Inferior parietal cortex (tissue), 1 donor: Measurements from ENCODE around the gene AQP1.

Source experiments
- DNase-seq: peaks from one replicate; pipeline ENCODE4 v3.0.0-alpha.2; 2016; ENCODE audit errors: extremely low spot score

AQP1 gene

DNA sequence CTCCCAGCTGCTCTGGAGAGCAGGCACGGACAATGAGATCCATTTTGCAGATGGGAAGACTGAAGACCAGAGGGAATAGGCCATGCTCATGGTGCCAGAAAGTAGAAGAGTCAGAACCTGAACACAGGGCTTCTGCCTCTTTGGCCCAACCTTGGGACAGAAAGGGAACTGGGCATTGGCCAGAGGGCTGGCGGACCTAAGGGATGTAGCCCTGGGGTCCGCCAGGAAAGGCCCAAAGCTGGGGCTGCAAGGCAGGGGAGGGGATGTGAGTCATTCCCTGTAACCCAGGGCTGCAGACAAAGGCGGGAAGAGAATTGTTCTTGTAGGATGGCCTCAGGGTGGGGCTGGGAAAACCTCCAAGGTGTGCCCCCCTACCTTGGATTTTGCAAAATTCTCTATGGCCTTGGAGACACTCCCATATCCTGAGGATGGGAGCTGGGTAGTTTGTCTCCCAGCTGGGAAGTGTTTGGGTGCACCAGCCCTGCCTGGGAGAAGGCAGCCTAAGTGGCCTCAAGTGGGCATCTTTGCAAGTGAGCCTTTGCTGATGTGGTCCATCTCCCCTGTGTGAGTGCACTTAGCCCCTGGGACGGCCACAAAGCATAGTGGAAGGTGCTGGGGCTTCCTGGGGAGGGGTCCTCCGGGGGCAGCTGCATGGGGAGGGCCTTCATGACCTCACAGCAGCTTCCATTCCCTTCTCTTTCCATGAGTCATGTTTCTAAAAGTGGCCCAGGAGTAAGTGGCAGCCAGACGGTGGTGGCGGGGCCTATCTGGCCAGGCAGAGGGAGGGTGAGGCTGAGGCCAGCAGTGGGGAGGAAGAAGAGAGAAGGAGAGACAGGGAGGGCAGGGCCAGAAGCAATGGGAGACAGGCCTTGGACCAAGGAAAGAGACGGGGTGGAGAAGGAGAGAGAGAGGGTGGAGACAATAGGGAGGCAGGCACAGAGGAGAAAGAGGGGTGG lies 9.2 kb downstream of the AQP1 start:
- DNase-seq, result no peak

DNA sequence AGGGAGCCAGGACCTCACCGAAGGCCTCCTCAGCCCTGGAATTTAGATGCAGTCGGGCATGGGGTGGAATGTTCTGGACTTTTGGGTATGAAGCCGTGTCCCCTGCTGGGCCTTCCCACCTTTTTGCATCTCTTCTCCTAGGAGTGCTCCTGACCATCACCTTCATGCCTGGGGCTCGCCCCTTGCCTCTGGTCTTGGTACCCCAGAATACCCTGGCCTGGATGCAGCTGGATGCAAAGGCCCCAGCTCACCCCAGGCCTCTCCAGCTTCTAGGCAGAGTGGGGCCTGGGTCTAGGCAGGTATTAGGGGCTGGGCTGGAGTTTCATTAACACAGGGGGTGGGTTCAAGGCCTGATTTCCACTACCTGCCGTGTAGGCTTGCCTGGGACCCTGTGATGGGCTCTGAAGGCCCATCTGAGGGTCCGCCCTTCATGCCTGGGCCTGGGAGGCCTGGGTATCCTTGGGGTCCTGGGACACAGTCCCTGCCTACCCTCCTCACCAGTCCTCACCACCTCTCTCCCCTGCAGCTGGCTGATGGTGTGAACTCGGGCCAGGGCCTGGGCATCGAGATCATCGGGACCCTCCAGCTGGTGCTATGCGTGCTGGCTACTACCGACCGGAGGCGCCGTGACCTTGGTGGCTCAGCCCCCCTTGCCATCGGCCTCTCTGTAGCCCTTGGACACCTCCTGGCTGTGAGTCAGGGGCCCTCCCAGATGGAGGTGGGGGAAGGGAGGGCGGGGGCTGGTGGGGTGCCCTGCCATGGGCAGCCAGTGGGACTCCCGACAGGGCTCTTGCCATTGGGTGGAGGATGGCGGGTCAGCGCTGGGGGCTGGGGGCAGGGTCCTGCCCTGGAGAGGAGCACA lies 10.1 kb downstream of the AQP1 start:
- DNase-seq, result no peak

DNA sequence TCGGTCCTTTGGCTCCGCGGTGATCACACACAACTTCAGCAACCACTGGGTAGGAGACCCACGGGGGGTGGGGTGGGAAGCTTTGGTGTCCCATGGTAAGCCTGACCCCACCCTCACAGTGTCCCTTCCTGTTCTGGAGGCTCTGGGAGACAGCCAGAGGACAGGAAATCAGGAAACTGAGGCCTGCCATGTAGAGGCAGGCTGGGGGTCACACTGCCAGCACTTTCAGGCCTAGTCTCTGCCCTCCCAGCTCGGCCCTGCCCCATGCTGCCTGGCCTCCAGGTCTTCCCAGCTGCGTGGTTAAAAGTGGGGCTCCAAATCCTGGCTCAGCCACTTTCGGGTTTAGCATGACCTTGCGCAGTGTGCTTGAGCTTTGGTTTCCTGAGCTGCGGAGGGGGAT lies 10.9 kb downstream of the AQP1 start:
- no peak for DNase-seq

DNA sequence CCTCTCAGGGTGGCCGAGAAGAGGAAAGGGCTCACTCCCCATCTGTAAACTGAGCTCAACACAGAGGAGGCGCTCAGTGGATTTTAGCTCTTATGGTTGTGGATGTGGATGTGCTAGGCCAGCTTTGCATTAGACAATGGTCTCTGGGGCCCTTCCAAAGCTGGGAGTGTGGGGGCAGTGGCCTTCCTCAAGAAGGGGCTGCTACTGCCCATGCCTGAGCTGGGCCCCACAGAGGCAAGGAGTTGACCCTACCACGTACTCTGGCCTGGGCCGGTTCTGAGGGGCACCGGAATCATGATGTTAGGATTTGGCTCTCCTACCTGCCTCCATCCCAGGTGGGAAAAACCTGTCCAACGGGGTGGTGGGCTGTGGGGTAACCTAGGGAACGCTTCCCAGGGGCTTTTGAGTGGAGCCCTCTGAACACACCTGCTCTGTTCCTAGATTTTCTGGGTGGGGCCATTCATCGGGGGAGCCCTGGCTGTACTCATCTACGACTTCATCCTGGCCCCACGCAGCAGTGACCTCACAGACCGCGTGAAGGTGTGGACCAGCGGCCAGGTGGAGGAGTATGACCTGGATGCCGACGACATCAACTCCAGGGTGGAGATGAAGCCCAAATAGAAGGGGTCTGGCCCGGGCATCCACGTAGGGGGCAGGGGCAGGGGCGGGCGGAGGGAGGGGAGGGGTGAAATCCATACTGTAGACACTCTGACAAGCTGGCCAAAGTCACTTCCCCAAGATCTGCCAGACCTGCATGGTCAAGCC lies 11.5 kb downstream of the AQP1 start:
- DNase-seq, result no peak

DNA sequence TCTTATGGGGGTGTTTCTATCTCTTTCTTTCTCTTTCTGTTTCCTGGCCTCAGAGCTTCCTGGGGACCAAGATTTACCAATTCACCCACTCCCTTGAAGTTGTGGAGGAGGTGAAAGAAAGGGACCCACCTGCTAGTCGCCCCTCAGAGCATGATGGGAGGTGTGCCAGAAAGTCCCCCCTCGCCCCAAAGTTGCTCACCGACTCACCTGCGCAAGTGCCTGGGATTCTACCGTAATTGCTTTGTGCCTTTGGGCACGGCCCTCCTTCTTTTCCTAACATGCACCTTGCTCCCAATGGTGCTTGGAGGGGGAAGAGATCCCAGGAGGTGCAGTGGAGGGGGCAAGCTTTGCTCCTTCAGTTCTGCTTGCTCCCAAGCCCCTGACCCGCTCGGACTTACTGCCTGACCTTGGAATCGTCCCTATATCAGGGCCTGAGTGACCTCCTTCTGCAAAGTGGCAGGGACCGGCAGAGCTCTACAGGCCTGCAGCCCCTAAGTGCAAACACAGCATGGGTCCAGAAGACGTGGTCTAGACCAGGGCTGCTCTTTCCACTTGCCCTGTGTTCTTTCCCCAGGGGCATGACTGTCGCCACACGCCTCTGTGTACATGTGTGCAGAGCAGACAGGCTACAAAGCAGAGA lies 12.2 kb downstream of the AQP1 start:
- DNase-seq, result no peak

DNA sequence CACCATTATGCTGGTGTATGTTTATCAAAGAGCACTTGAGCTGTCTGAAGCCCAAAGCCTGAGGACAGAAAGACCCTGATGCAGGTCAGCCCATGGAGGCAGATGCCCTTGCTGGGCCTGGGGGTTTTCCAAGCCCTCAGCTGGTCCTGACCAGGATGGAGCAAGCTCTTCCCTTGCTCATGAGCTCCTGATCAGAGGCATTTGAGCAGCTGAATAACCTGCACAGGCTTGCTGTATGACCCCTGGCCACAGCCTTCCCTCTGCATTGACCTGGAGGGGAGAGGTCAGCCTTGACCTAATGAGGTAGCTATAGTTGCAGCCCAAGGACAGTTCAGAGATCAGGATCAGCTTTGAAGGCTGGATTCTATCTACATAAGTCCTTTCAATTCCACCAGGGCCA lies 13.0 kb downstream of the AQP1 start:
- DNase-seq, result no peak

DNA sequence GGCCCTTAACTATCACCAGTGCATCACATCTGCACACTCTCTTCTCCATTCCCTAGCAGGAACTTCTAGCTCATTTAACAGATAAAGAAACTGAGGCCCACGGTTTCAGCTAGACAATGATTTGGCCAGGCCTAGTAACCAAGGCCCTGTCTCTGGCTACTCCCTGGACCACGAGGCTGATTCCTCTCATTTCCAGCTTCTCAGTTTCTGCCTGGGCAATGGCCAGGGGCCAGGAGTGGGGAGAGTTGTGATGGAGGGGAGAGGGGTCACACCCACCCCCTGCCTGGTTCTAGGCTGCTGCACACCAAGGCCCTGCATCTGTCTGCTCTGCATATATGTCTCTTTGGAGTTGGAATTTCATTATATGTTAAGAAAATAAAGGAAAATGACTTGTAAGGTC lies 13.5 kb downstream of the AQP1 start:
- no peak for DNase-seq

DNA sequence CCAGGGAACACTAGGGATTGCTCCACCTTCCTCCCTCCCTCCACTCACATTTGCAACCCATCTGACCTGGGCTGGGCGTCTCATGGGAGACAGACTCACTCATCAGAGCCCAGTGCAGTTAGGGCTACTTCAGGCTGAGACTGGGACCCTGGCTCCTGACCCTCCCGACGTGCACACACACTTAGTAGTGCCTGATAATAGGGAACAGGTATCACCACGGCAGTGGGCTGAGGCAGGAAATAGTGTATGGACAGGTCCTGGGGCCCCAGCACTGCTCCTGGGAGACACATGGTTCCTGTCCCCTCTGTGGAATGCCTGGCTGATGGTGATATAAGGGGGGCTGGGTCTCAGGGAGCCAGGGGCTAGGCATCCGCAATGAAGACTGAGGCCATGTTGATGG lies 14.3 kb downstream of the AQP1 start:
- DNase-seq, result no peak

DNA sequence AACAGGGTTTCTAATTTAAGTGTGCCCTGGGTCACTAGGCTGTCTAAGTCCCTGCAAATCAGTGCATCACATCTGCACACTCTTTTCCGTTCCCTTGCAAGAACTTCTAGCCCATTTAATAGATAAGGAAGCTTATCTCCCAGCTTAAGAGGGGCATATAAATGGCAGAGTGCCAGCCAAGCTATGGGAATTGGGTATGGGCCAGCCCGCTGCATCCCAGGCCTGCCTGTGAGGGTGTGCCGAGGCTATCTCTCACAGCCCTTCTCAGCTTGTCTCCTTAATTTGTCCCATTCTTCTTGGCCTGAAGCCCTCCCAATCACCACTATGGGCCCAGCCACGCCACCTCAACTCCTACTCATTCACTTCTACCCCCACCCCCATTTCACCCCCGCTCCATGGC lies 14.7 kb downstream of the AQP1 start:
- no peak for DNase-seq

DNA sequence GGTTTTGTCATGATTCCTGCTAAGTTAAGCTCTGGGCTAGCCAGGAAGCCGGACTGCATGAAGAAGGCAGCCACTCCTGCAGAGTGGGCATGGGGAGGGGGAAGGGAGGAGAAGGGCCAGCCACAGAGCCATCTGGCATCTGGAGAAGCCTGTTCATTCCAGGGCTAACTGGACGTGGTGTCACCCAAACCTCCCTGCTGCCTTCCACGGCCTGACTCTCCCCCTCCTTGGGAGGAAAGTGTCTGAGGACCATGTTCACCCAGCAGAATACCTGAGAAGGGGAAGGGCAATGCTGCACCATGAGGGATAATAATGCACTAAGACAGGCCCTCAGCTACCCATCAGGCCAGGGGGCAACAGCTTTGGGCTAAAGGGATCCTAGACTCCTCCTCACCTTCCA lies 15.4 kb downstream of the AQP1 start:
- no peak for DNase-seq

DNA sequence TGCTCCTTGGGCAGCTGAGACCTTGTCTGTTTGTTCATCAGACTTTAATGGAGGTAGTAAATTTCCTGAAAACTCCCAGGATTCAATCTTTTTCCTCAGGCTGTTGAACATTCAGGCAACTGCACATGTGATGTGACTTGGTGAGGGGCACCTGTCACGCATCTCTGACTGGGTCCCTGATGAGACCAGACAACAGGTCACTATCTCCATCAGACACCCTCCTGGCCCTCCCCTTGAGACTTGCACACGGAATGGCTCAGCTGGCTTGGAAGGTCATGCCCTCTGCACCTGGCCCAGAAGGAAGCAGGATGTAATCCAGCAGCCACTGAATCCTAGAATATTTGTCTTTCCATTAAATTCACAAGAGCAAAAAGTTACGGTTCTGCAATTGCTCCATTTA lies 15.9 kb downstream of the AQP1 start:
- no peak for DNase-seq

DNA sequence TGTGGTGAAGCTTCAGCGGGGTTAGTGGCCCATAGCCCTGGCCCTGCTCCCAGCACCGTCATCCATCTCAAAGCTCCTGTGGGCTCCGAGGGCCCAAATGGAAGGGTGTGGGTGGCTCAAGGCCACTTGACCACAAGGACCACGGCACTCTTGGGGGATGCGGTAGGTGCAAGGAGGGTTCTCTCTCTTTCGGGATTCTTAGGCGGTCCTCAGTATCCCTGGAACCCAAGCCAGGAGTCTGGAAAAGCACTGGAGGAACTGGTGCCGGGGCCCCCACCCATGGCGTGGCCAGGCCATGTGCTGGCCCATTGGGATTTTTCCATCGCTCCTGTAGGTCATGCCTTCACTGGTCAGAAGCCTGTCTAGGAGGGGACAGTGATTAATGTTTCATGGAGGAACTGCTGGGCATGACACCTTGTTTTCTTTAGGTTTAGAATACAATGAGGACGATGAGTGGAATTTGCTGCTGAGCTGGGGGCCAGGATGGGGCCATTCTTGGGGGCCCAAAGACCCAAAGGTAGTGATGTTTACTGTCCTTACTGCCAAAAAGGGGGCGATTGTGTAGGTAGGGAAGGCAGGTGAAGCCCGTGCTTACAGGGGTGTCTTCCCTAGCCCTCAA lies 16.7 kb downstream of the AQP1 start:
- DNase-seq, result no peak

DNA sequence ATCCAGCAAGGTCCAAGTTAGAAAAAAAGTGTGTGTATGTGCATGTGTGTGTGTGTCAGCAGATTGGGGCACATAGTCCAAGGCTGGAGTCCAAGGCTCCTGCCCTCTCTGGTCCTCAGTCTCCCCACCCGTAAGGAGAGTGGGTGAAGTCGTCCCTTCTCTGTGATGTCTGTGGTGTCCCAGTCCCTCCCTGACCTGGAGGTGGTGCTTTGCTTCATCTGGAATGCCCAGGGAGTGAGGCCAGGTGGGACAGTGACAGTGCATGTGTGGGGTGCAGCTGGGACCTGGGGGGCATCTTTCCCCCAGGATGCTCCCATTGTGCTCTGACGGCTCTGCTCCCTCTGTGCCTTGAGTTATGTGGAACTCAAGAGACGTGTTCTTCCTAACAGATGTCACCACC lies 18.0 kb downstream of the AQP1 start:
- no peak for DNase-seq

DNA sequence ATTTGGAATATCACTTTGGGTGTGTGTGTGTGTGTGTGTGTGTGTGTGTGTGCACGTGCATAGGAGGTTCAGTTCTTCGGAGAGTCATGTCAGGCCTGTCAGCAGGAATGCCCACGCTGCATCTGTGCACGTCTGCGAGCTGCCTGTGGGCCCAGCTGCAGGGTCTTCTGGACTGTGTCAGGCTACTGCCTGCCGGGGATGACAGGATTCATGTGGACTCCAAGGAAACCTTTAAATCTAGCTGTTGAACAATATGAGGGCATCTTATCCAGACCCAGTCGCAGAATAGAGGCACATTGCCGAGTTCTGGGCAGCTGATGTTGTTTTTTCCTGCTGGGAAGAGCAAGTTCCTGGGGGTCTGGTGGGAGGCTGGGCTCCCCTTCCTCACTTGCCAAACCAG lies 19.0 kb downstream of the AQP1 start:
- DNase-seq, result no peak

DNA sequence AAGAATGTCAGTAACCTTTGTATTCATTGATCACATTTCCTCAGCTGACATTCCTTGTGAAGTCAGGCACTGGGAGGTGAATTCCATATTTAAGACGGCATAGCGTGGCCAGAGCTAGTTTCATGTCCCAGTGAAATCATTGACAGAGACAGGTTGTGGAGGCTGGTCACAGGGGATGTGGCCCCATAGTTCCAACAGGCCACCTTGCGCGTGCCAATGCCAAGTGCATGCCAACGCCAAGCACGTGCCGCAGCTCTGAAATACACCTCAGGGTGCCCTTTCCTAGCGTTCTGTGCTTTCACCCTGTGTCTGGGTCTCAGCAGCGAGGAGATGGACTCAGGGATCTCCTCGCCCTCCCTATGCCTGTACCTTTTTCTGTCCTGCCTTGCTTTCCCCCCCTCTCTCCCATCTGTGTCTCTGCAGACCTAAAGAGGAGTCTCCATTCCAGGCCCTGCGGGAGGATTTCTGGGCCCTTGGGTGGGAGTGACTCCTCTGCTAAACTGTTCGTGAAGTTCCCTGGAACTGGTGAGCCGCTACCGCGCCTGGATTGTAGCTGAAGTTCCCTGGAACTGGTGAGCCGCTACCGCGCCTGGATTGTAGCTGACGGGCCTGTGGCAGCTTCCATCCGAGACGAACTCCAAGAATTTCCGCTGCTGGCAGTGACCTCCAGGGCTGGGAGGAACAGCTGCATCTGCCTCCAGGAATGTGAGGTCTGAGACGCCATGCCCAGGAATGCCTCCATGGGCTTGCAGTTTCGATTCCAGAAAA lies 19.7 kb downstream of the AQP1 start:
- DNase-seq, result no peak

DNA sequence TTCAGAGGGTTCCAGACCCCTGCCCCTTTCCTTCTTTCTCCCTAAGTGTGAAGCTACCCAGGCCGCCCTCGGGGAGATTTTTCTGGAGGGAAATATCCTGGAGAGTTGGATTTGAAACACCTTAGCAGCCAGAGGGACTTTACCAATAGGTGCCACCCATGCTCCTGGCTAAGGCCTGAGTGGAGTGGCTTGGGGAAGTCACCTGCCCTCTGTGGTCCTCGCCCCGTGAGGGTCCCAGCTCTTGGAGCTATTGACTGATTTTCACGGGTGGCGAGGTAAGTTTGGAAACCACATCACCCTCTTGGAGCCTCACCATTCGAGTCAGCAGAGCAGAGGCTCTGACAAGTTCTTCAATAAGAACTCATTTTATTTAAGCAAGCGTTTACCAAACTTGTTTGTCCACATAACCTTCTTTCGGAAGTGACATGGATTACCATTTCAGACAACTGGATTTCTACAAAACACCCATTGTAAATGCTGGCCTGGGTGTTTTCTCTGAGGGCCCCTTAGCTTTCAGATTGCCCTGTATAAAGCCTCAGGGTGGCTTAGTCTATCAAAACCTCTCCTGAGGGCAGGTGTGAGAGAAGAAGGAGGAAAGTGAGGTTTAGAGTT lies 20.4 kb downstream of the AQP1 start:
- no peak for DNase-seq

DNA sequence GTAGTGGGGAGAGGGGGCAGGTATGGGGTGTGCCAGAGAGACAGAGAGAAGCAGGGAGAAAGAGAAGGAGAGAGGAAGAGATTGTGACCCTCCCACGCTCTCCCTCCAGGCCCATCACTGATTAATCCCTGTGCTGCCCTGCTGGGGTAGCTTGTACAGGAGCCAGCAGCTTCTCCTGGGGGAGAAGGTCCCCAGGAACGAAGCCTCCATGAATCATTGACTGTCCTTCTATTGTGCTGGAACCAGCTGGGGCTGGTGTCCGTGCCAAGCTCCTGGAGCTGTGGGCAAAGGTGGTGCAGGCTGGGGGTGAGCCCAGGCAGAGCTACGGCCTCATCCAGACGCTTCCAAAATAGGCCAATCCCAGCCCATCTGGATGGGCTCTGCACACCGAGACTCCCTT lies 20.9 kb downstream of the AQP1 start:
- no peak for DNase-seq

DNA sequence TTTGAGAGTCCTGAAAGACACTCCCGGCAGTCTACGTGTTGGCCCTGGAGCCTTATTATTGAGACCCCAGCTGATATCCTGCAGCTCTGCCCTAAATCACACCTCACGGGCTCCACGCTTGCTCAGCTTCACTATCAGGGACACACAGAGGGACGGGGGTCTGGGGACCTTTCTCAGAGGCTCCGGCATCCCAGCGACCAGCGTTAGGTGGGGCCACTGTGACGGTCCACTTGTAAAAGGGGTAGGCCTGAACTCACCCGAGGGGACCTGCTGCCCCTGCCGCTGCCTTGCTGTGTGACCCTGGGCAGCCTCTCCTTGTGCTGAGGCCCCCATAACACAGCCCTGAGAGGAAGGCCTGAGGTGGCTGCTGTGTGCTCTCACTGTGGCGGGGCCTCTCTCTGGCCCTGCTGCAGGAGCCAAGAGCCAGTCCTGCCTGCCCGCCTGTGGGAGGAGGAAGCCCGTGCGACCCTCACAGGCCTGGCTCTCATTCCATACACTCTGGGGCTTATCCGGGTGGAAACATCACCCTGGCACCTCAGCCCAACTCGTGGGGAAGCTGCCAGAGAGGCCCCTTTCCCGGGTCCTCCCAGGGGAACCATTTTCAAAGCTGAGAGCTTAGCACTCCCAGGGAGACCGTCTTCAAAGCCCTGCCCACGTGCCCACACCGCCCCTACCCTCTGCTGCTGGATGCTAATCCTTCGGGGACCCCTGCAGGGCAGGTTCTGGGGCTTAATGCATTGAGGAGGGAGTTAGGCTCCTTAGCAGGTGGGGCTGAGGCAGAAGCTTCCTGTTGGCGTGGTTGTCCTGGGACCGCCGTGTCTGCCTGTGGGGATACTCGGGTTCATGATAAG lies 21.7 kb downstream of the AQP1 start:
- DNase-seq, result no peak

DNA sequence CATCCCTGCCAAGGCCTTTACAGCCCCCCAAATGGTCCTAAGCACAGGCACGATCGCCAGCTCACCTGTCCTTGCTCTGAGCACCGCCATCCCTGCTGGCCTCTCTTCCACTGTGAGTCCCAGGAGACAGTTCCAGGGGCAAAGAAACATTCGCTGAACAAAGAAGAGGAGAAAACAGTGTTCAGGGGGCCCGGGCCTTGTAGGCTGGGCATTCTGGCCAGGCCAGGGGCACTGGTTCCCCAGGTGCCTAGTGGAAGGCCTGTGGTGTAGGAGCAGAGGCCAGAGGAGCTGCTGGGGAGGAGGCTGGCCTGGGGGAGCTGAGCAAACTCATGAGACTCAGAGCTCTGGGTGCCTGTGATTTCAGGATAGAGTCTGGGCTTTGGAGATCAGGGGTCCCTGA lies 22.6 kb downstream of the AQP1 start:
- DNase-seq, result no peak
